B cell (primary cell): ENCODE measurements around the gene MTUS2.

ENCODE experiments used
- CTCF ChIP-seq: fragments of 200-600 bp; IDR thresholded peaks from one replicate; pipeline ENCODE4 v1.8.0; 2022; ENCODE audit warnings: antibody characterized with exemption, mild to moderate bottlenecking
- EZH2 ChIP-seq: IDR thresholded peaks from 2 replicates; pipeline ENCODE4 v1.6.1; 2012; ENCODE audit warnings: borderline replicate concordance, low read depth, mild to moderate bottlenecking, moderate library complexity, low read length; ENCODE audit not compliant: insufficient read depth, poor library complexity, severe bottlenecking

GRCh38 chr13:28830580-28830979 lies 10.4 kb downstream of the MTUS2 start:
- TF ChIP-seq EZH2 (no peak), CTCF (no peak)
